MCF 10A (cell line): ENCODE data around the gene SGCE. TPM values are rescaled to one million over a fixed set of nuclear protein-coding genes. Genes with fewer than 3 reads are reported as not detected.

Experiments used
- BruUV-seq: library from RNA; stranded (reverse); fragments of 400-500 nt; replicated peaks from 2 replicates; lab custom pipeline; 2021; lab: Mats Ljungman, UMichigan
- CTCF ChIA-PET: fragments of 300-600 bp; sonication (Branson Sonifier 250); formaldehyde crosslinking; extraction: SDS; loops from one replicate; lab custom pipeline; 2021; ENCODE audit warnings: antibody characterized with exemption, inconsistent platforms; lab: Yijun Ruan, JAX
- POLR2A ChIA-PET: fragments of 300-600, 350-650 bp; sonication (Branson Sonifier 250); formaldehyde crosslinking; extraction: SDS; loops from one replicate; lab custom pipeline; 2020; ENCODE audit warnings: antibody characterized with exemption, inconsistent platforms; lab: Yijun Ruan, JAX
- DNase-seq: peaks from one replicate; pipeline ENCODE4 v3.0.0-alpha.2; 2018; ENCODE audit not compliant: unreplicated experiment
- H3K27ac Mint-ChIP-seq: one replicate; pipeline ENCODE4 v1.8.0; 2022; ENCODE audit warnings: mild to moderate bottlenecking, low read depth, mixed read lengths; ENCODE audit not compliant: unreplicated experiment
- H3K27me3 Mint-ChIP-seq: one replicate; pipeline ENCODE4 v1.8.0; 2022; ENCODE audit warnings: mixed read lengths; ENCODE audit not compliant: insufficient read depth, unreplicated experiment
- H3K36me3 Mint-ChIP-seq: one replicate; pipeline ENCODE4 v1.8.0; 2022; ENCODE audit warnings: mild to moderate bottlenecking, moderate library complexity, mixed read lengths; ENCODE audit not compliant: insufficient read depth, unreplicated experiment
- H3K4me1 Mint-ChIP-seq: one replicate; pipeline ENCODE4 v1.8.0; 2022; ENCODE audit warnings: mixed read lengths; ENCODE audit not compliant: insufficient read depth, unreplicated experiment
- H3K4me3 Mint-ChIP-seq: one replicate; pipeline ENCODE4 v1.8.0; 2022; ENCODE audit warnings: mild to moderate bottlenecking, moderate library complexity, mixed read lengths; ENCODE audit not compliant: unreplicated experiment
- H3K9me3 Mint-ChIP-seq: one replicate; pipeline ENCODE4 v1.8.0; 2022; ENCODE audit warnings: mixed read lengths; ENCODE audit not compliant: unreplicated experiment
- CTCF ChIP-seq: fragments of 200-600 bp; IDR thresholded peaks from one replicate; pipeline ENCODE4 v1.8.0; 2022; ENCODE audit warnings: antibody characterized with exemption, mild to moderate bottlenecking; ENCODE audit not compliant: unreplicated experiment
- intact Hi-C: fragments of 100-400 bp; cut with micrococcal nuclease; formaldehyde crosslinking; loops from 2 replicates; pipeline ENCODE4 v1.14.1; 2022
- total RNA-seq: library from RNA; stranded (reverse); gene quantifications from 2 replicates; pipeline ENCODE4 v1.2.3, GENCODE V29; 2022

SGCE gene
- total RNA-seq, 1 experiment from 2014 or later: 39.4 TPM

GRCh38 chr7:94655126-94655847 lies 646 bp downstream of the SGCE start:
- Mint-ChIP-seq H3K4me1 (peaks cover 6% of the 10 kb centered on the region), H3K27ac (peak overlapping the region; percentile 63), H3K36me3 (peaks cover 4% of the 10 kb centered on the region), H3K27me3 (no peaks in the 10 kb centered on the region), H3K9me3 (no peaks in the 10 kb centered on the region), H3K4me3 (peak overlapping the region; percentile 74)
- ChIA-PET POLR2A (interaction anchor here (0.7 to 5.1 kb wide), 21 partner anchors 9 to 546 kb away, joined by 3 to 35 read pairs (median 5); partner anchors contain the start of gene CASD1), CTCF (interaction anchor here (0.6 to 3.5 kb wide), 20 partner anchors 13 to 886 kb away, joined by 3 to 58 read pairs (median 4); partner anchors contain the start of gene CASD1)
- no peak for TF ChIP-seq CTCF
- TSS peak; percentile 35 for BruUV-seq
- intact Hi-C loops: loop anchor here (2.0 to 10.0 kb wide), 9 partner anchors 22 to 822 kb away; no protein-coding TSS in a partner anchor
- peak; percentile 53 for DNase-seq

GRCh38 chr7:94654783-94655125 lies 1.2 kb downstream of the SGCE start:
- Mint-ChIP-seq H3K27ac (no peak overlapping the region), H3K4me3 (peak overlapping the region; percentile 74), H3K9me3 (no peaks in the 10 kb centered on the region), H3K27me3 (no peaks in the 10 kb centered on the region), H3K36me3 (peaks cover 4% of the 10 kb centered on the region), H3K4me1 (peaks cover 6% of the 10 kb centered on the region)
- POLR2A ChIA-PET: interaction anchor here (0.8 to 5.1 kb wide), 15 partner anchors 8 to 546 kb away, joined by 3 to 35 read pairs (median 5); partner anchors contain the start of gene CASD1
- no peak for TF ChIP-seq CTCF
- CTCF ChIA-PET: interaction anchor here (0.6 to 3.5 kb wide), 13 partner anchors 14 to 233 kb away, joined by 3 to 58 read pairs (median 4); partner anchors contain the start of gene CASD1
- intact Hi-C loops: loop anchor here (2.0 to 10.0 kb wide), 9 partner anchors 22 to 823 kb away; no protein-coding TSS in a partner anchor
- no peak for DNase-seq
- no TSS peak for BruUV-seq

GRCh38 chr7:94650147-94651051 lies 5.5 kb downstream of the SGCE start:
- CTCF ChIA-PET: interaction anchor here (0.7 to 0.8 kb wide), 3 partner anchors 149 to 1033 kb away, joined by 3 read pairs; no protein-coding TSS in a partner anchor
- peaks cover 10% of the 10 kb centered on the region for H3K4me1 Mint-ChIP-seq
- no peaks in the 10 kb centered on the region for H3K9me3 Mint-ChIP-seq
- no peaks in the 10 kb centered on the region for H3K36me3 Mint-ChIP-seq
- POLR2A ChIA-PET: interaction anchor here (0.5 to 1.2 kb wide), 5 partner anchors 30 to 282 kb away, joined by 3 to 4 read pairs (median 3); no protein-coding TSS in a partner anchor
- H3K27me3 Mint-ChIP-seq: no peaks in the 10 kb centered on the region
- intact Hi-C loops: loop anchor here (10.0 kb wide), 2 partner anchors 174 to 454 kb away; no protein-coding TSS in a partner anchor
- no peak overlapping the region for H3K27ac Mint-ChIP-seq
- TF ChIP-seq CTCF: no peak
- H3K4me3 Mint-ChIP-seq: no peak overlapping the region
- no TSS peak for BruUV-seq
- no peak for DNase-seq
